ENCODE data around the gene PPARG. TPM values are rescaled to one million over a fixed set of nuclear protein-coding genes. Genes with fewer than 3 reads are reported as not detected.
"Not testable (repeated sequence)": the region's sequence is repeated elsewhere in the genome, so short reads cannot be mapped to it uniquely, and the experiment has no call there.

PPARG gene
- total and polyA plus RNA-seq, 2 of the 13 experiments (the other 11 are each of a cell fraction or from before 2014, with no cell fraction given): 13.9 to 58.3 TPM

- TF ChIP-seq ZBTB3 (CRISPR knock-in tag; IDR thresholded peaks at IDR 0.05; ENCODE audit: borderline replicate concordance, low read depth): no peak
- TF ChIP-seq PHF5A (CRISPR knock-in tag; IDR thresholded peaks at IDR 0.05; ENCODE audit: low read depth, unreplicated experiment): no peak
Measured at GRCh38 chr3:12255393-12255792, 33.5 kb upstream of the PPARG start (continued).

GRCh38 chr3:12258911-12259310, 30.0 kb upstream of the PPARG start:
- ATAC-seq: no peak
- Histone ChIP-seq H3K4me1 (ENCODE audit: insufficient read depth, low read length) (peaks cover 14% of the 10 kb centered on the region), H3K9me3 (ENCODE audit: low read length) (no peaks in the 10 kb centered on the region), H2AFZ (ENCODE audit: low read length) (no peak overlapping the region), H3K36me3 (replicated peaks in 1 of 2; ENCODE audit: control insufficient read depth in 1 of 2, insufficient read depth in 2 of 2, low read length in 2 of 2) (no peaks in the 10 kb centered on the region), H4K20me1 (ENCODE audit: insufficient read depth, low read length) (no peaks in the 10 kb centered on the region), H3K27me3 (ENCODE audit: control insufficient read depth in 1 of 2, insufficient read depth in 2 of 2, low read length in 2 of 2) (peaks cover 2 to 14% of the 10 kb centered on the region in 2 experiments; a peak in 3 of 5 replicates), H3K27ac (ENCODE audit: extremely low read length, insufficient read depth, low read length) (no peak overlapping the region), H3K4me3 (replicated peaks in 1 of 3; ENCODE audit: insufficient read depth in 1 of 3, low read depth in 2 of 3, low read length in 3 of 3) (no peak overlapping the region), H3K4me2 (ENCODE audit: low read depth, low read length) (no peak overlapping the region), H3K9ac (ENCODE audit: insufficient read depth, low read depth, low read length) (no peak overlapping the region), H3K79me2 (ENCODE audit: insufficient read depth, low read length) (no peaks in the 10 kb centered on the region)
- CTCF ChIA-PET (ENCODE audit: low intra/inter-chr PET ratio, low total read pairs): no interaction called here
- no TSS peak for BruUV-seq (replicated peaks)
- in situ Hi-C loops (cut with HindIII; ENCODE audit: extremely low pct_ligation_motif_present, low pct_unique_long_range_greater_than_20kb): no loop called here
- TF ChIP-seq HNF1B (CRISPR knock-in tag; IDR thresholded peaks at IDR 0.05): no peak
- TF ChIP-seq ZNF570 (CRISPR knock-in tag; IDR thresholded peaks at IDR 0.05; ENCODE audit: borderline replicate concordance): no peak
- no peak for TF ChIP-seq SP4 (CRISPR knock-in tag; IDR thresholded peaks at IDR 0.05)
- no peak for TF ChIP-seq ZNF430 (CRISPR knock-in tag; IDR thresholded peaks at IDR 0.05)
- TF ChIP-seq MAFK (conservative IDR thresholded peaks at IDR 0.05 in 1 of 2, IDR thresholded peaks at IDR 0.05 in 1 of 2; ENCODE audit: low read length in 2 of 2): no peak
- TF ChIP-seq, protein P1, sequence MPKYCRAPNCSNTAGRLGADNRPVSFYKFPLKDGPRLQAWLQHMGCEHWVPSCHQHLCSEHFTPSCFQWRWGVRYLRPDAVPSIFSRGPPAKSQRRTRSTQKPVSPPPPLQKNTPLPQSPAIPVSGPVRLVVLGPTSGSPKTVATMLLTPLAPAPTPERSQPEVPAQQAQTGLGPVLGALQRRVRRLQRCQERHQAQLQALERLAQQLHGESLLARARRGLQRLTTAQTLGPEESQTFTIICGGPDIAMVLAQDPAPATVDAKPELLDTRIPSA (CRISPR knock-in tag; IDR thresholded peaks at IDR 0.05; ENCODE audit: borderline replicate concordance): no peak
- no peak for TF ChIP-seq KDM5B (CRISPR knock-in tag; IDR thresholded peaks at IDR 0.05; ENCODE audit: borderline replicate concordance)
- TF ChIP-seq YY1 (IDR thresholded peaks at IDR 0.05; ENCODE audit: insufficient read depth, insufficient replicate concordance, low read depth, low read length): no peak
- POLR2A ChIA-PET: no interaction called here
- intact Hi-C loops (cut with micrococcal nuclease; ENCODE audit: unreplicated experiment): no loop called here
- no peak for DNase-seq (ENCODE audit: low spot score)
- no peak for FAIRE-seq

GRCh38 chr3:12262173-12262572, 26.7 kb upstream of the PPARG start:
- POLR2A ChIA-PET; H3K4me2 ChIP-seq (ENCODE audit: low read depth, low read length); H3K27ac ChIP-seq (ENCODE audit: extremely low read length, insufficient read depth, low read length); BruUV-seq (replicated peaks); FAIRE-seq; H3K4me1 ChIP-seq (ENCODE audit: insufficient read depth, low read length); DNase-seq (ENCODE audit: low spot score); H3K4me3 ChIP-seq (replicated peaks in 1 of 3; ENCODE audit: insufficient read depth in 1 of 3, low read depth in 2 of 3, low read length in 3 of 3); H3K36me3 ChIP-seq (replicated peaks in 1 of 2; ENCODE audit: control insufficient read depth in 1 of 2, insufficient read depth in 2 of 2, low read length in 2 of 2); H4K20me1 ChIP-seq (ENCODE audit: insufficient read depth, low read length); ATAC-seq; H3K9ac ChIP-seq (ENCODE audit: insufficient read depth, low read depth, low read length); CTCF ChIA-PET (ENCODE audit: low intra/inter-chr PET ratio, low total read pairs); H2AFZ ChIP-seq (ENCODE audit: low read length); H3K79me2 ChIP-seq (ENCODE audit: insufficient read depth, low read length); in situ Hi-C loops (cut with HindIII; ENCODE audit: extremely low pct_ligation_motif_present, low pct_unique_long_range_greater_than_20kb); intact Hi-C loops (cut with micrococcal nuclease; ENCODE audit: unreplicated experiment); H3K9me3 ChIP-seq (ENCODE audit: low read length): not testable (repeated sequence)
- 41% methylated on average over 8 of the region's 8 CpGs for WGBS (ENCODE audit: low lambda C conversion rate)
- peaks cover 2 to 16% of the 10 kb centered on the region in 2 experiments; a peak in 3 of 5 replicates for H3K27me3 ChIP-seq (ENCODE audit: control insufficient read depth in 1 of 2, insufficient read depth in 2 of 2, low read length in 2 of 2)

Data from HepG2 (cell line).